ENCODE data around the gene KRT33B. TPM values are rescaled to one million over a fixed set of nuclear protein-coding genes. Genes with fewer than 3 reads are reported as not detected.

The KRT33B gene
- total RNA-seq, 4 donors from 2014 or later: not detected

DNA sequence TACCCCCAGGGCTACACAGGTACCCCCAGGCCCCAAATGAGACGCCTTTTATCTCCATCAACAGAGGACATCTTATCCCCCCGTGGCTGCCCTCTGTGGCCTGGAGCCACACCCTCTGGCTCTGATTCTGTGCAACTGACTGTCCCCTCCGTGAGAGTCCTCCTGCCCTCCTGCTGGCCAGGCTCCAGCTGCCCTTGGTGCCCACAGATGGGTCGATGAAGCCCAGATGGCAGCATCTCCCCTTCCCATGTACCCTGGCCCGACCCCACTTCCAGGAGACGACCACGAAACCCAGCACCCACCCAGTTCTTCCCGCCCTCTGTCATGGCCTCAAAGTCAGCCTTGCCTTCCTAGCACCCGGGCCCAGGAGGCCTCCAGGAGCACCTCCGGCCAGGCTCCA is 44.5 kb downstream of the KRT33B start:
- DNase-seq: no peak
- Histone ChIP-seq H3K27ac (no peak overlapping the region), H3K27me3 (no peaks in the 10 kb centered on the region), H3K4me1 (no peaks in the 10 kb centered on the region), H3K4me3 (no peak overlapping the region), H3K36me3 (no peaks in the 10 kb centered on the region), H3K9me3 (no peaks in the 10 kb centered on the region)
- intact Hi-C loops (cut with DNase I; ENCODE audit: low total_unique reads): no loop called here
- ATAC-seq: no peak
- TF ChIP-seq POLR2A (IDR thresholded peaks at IDR 0.05): no peak
- TF ChIP-seq, protein P1, sequence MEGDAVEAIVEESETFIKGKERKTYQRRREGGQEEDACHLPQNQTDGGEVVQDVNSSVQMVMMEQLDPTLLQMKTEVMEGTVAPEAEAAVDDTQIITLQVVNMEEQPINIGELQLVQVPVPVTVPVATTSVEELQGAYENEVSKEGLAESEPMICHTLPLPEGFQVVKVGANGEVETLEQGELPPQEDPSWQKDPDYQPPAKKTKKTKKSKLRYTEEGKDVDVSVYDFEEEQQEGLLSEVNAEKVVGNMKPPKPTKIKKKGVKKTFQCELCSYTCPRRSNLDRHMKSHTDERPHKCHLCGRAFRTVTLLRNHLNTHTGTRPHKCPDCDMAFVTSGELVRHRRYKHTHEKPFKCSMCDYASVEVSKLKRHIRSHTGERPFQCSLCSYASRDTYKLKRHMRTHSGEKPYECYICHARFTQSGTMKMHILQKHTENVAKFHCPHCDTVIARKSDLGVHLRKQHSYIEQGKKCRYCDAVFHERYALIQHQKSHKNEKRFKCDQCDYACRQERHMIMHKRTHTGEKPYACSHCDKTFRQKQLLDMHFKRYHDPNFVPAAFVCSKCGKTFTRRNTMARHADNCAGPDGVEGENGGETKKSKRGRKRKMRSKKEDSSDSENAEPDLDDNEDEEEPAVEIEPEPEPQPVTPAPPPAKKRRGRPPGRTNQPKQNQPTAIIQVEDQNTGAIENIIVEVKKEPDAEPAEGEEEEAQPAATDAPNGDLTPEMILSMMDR (IDR thresholded peaks at IDR 0.05 in 4 of 5, conservative IDR thresholded peaks at IDR 0.05 in 1 of 5): no peak
- in situ Hi-C loops (cut with MboI; ENCODE audit: low sequenced_read_pairs in 4 of 4): loop anchor here in 2 of 4 donors (10.0 kb wide), 1 partner anchor 420 kb away; no protein-coding TSS in a partner anchor

- intact Hi-C loops (cut with DNase I; ENCODE audit: low total_unique reads): loop anchor here (5.0 kb wide), 1 partner anchor 417 kb away; no protein-coding TSS in a partner anchor
- Histone ChIP-seq H3K27ac (no peak overlapping the region), H3K4me3 (no peak overlapping the region)
Measured at GRCh38 chr17:41324180-41325075, 45.2 kb downstream of the KRT33B start.

GRCh38 chr17:41322903-41323895 is 46.4 kb downstream of the KRT33B start:
- H3K4me1 ChIP-seq: no peaks in the 10 kb centered on the region
- TF ChIP-seq POLR2A (IDR thresholded peaks at IDR 0.05): no peak
- TF ChIP-seq, protein P1 (IDR thresholded peaks at IDR 0.05 in 4 of 5, conservative IDR thresholded peaks at IDR 0.05 in 1 of 5): no peak
- in situ Hi-C loops (cut with MboI; ENCODE audit: low sequenced_read_pairs in 4 of 4): loop anchor here in 3 of 4 donors (10.0 to 25.0 kb wide), 2 partner anchors 411 to 418 kb away; no protein-coding TSS in a partner anchor
- H3K36me3 ChIP-seq: no peaks in the 10 kb centered on the region
- H3K27ac ChIP-seq: no peak overlapping the region
- peaks cover 0 to 5% (median 0%) of the 10 kb centered on the region in 3 donors for H3K27me3 ChIP-seq
- DNase-seq: no peak
- intact Hi-C loops (cut with DNase I; ENCODE audit: low total_unique reads): loop anchor here (5.0 kb wide), 1 partner anchor 416 kb away; no protein-coding TSS in a partner anchor
- no peak overlapping the region for H3K4me3 ChIP-seq
- ATAC-seq: no peak
- peaks cover 0 to 4% (median 0%) of the 10 kb centered on the region in 3 donors for H3K9me3 ChIP-seq

More at GRCh38 chr17:41324180-41325075, 45.2 kb downstream of the KRT33B start:
- in situ Hi-C loops (cut with MboI; ENCODE audit: low sequenced_read_pairs in 4 of 4): loop anchor here in 3 of 4 donors (10.0 to 25.0 kb wide), 2 partner anchors 412 to 420 kb away; no protein-coding TSS in a partner anchor
- no peak for DNase-seq
- H3K4me1 ChIP-seq: no peaks in the 10 kb centered on the region
- peaks cover 0 to 3% (median 0%) of the 10 kb centered on the region in 3 donors for H3K27me3 ChIP-seq
- H3K9me3 ChIP-seq: peaks cover 0 to 4% (median 0%) of the 10 kb centered on the region in 3 donors
- no peak for TF ChIP-seq POLR2A (IDR thresholded peaks at IDR 0.05)
- TF ChIP-seq, protein P1 (IDR thresholded peaks at IDR 0.05 in 4 of 5, conservative IDR thresholded peaks at IDR 0.05 in 1 of 5): no peak
- H3K36me3 ChIP-seq: no peaks in the 10 kb centered on the region
- ATAC-seq: no peak

Measured in gastrocnemius medialis (tissue), 4 donors.